H9 (cell line): ENCODE measurements around the gene WNT10A. TPM values are rescaled to one million over a fixed set of nuclear protein-coding genes. Genes with fewer than 3 reads are reported as not detected.

Experiments
- DNase-seq: peaks from one replicate; pipeline ENCODE4 v3.0.0-alpha.2; 2017
- H2AFZ ChIP-seq: one replicate; pipeline ENCODE4 v1.6.1; 2013; ENCODE audit warnings: mild to moderate bottlenecking, low read length, control low read depth, moderate library complexity
- H2AK5ac ChIP-seq: 2 replicates; pipeline ENCODE4 v1.6.1; 2013; ENCODE audit warnings: low read length, control low read depth, mixed read lengths; ENCODE audit not compliant: insufficient read length
- H2BK120ac ChIP-seq: one replicate; pipeline ENCODE4 v1.6.1; 2013; ENCODE audit warnings: low read depth, mild to moderate bottlenecking, low read length, control low read depth, inconsistent platforms; ENCODE audit not compliant: poor library complexity, severe bottlenecking
- H2BK12ac ChIP-seq: 2 replicates; pipeline ENCODE4 v1.6.1; 2013; ENCODE audit warnings: low read length, control low read depth, mixed read lengths, low read depth; ENCODE audit not compliant: insufficient read length
- H2BK15ac ChIP-seq: 2 replicates; pipeline ENCODE4 v1.6.1; 2013; ENCODE audit warnings: low read depth, low read length, control low read depth
- H2BK20ac ChIP-seq: one replicate; pipeline ENCODE4 v1.6.1; 2013; ENCODE audit warnings: low read depth, mild to moderate bottlenecking, low read length, control low read depth, inconsistent platforms; ENCODE audit not compliant: poor library complexity, severe bottlenecking
- H2BK5ac ChIP-seq: 2 replicates; pipeline ENCODE4 v1.6.1; 2013; ENCODE audit warnings: low read length, control low read depth, mixed read lengths; ENCODE audit not compliant: insufficient read length
- H3K14ac ChIP-seq: 2 replicates; pipeline ENCODE4 v1.6.1; 2013; ENCODE audit warnings: low read length, control low read depth; ENCODE audit not compliant: insufficient read depth
- H3K18ac ChIP-seq: 2 replicates; pipeline ENCODE4 v1.6.1; 2013; ENCODE audit warnings: low read depth, mild to moderate bottlenecking, mixed read lengths, low read length, control low read depth; ENCODE audit not compliant: insufficient read length
- H3K23ac ChIP-seq: 2 replicates; pipeline ENCODE4 v1.6.1; 2013; ENCODE audit warnings: low read length, control low read depth, mixed read lengths, low read depth; ENCODE audit not compliant: insufficient read length
- H3K23me2 ChIP-seq: 2 replicates; pipeline ENCODE4 v1.6.1; 2013; ENCODE audit warnings: low read depth, mild to moderate bottlenecking, mixed read lengths, low read length, control low read depth; ENCODE audit not compliant: insufficient read length, poor library complexity, severe bottlenecking
- H3K27ac ChIP-seq: 2 replicates; pipeline ENCODE4 v1.5.1; 2013; ENCODE audit warnings: low read length, control low read depth, mixed read lengths, low read depth; ENCODE audit not compliant: insufficient read length
- H3K27me3 ChIP-seq: 2 replicates; pipeline ENCODE4 v1.6.1; 2013; ENCODE audit warnings: low read length, control low read depth, inconsistent platforms; ENCODE audit not compliant: insufficient read depth
- H3K4ac ChIP-seq: 2 replicates; pipeline ENCODE4 v1.6.1; 2013; ENCODE audit warnings: low read depth, mild to moderate bottlenecking, control low read depth, inconsistent platforms, low read length, moderate library complexity
- H3K4me1 ChIP-seq: 2 replicates; pipeline ENCODE4 v1.6.1; 2013; ENCODE audit warnings: low read length, control low read depth, inconsistent platforms; ENCODE audit not compliant: insufficient read depth
- H3K4me2 ChIP-seq: 2 replicates; pipeline ENCODE4 v1.6.1; 2013; ENCODE audit warnings: low read length, control low read depth, mixed read lengths; ENCODE audit not compliant: insufficient read length, insufficient read depth
- H3K56ac ChIP-seq: 2 replicates; pipeline ENCODE4 v1.6.1; 2013; ENCODE audit warnings: low read depth, mild to moderate bottlenecking, mixed read lengths, low read length, control low read depth; ENCODE audit not compliant: insufficient read length
- H3K79me1 ChIP-seq: 2 replicates; pipeline ENCODE4 v1.6.1; 2013; ENCODE audit warnings: low read depth, mild to moderate bottlenecking, moderate library complexity, low read length, control low read depth, inconsistent platforms; ENCODE audit not compliant: insufficient read depth, poor library complexity, severe bottlenecking
- H3K79me2 ChIP-seq: 2 replicates; pipeline ENCODE4 v1.6.1; 2013; ENCODE audit warnings: low read length, control low read depth, inconsistent platforms; ENCODE audit not compliant: insufficient read depth
- H3K9ac ChIP-seq: 2 replicates; pipeline ENCODE4 v1.6.1; 2013; ENCODE audit warnings: low read length, control low read depth, mixed read lengths; ENCODE audit not compliant: insufficient read length; ENCODE audit errors: extremely low read depth
- H3K9me3 ChIP-seq: one replicate; pipeline ENCODE4 v1.6.1; 2013; ENCODE audit warnings: low read depth, low read length, inconsistent platforms; ENCODE audit not compliant: control insufficient read depth
- H3T11ph ChIP-seq: one replicate; pipeline ENCODE4 v1.6.1; 2013; ENCODE audit warnings: mild to moderate bottlenecking, low read length, control low read depth, inconsistent platforms
- H4K20me1 ChIP-seq: one replicate; pipeline ENCODE4 v1.6.1; 2013; ENCODE audit not compliant: control insufficient read depth, insufficient read length, insufficient read depth
- H4K5ac ChIP-seq: 2 replicates; pipeline ENCODE4 v1.6.1; 2013; ENCODE audit warnings: low read depth, mild to moderate bottlenecking, mixed read lengths, low read length, control low read depth; ENCODE audit not compliant: insufficient read length
- H4K8ac ChIP-seq: replicated peaks from 2 replicates; pipeline ENCODE4 v1.6.1; 2013; ENCODE audit warnings: low read length, control low read depth, mixed read lengths, low read depth; ENCODE audit not compliant: insufficient read length
- H4K91ac ChIP-seq: 2 replicates; pipeline ENCODE4 v1.6.1; 2013; ENCODE audit warnings: low read depth, mild to moderate bottlenecking, moderate library complexity, mixed read lengths, low read length, control low read depth; ENCODE audit not compliant: insufficient read length
- H3K27ac Mint-ChIP-seq, 3 experiments: 2 replicates in 2 of 3; 3 replicates in 1 of 3; pipeline ENCODE4 v1.8.0; 2020 to 2021; ENCODE audit warnings: mixed read lengths in 3 of 3, mild to moderate bottlenecking in 1 of 3, moderate library complexity in 1 of 3
- H3K27me3 Mint-ChIP-seq: 2 replicates; pipeline ENCODE4 v1.8.0; 2021; ENCODE audit warnings: low read depth, mild to moderate bottlenecking, moderate library complexity, mixed read lengths
- H3K36me3 Mint-ChIP-seq, 3 experiments: 2 replicates in 2 of 3; 3 replicates in 1 of 3; pipeline ENCODE4 v1.8.0; 2020 to 2021; ENCODE audit warnings: low read depth in 3 of 3, mixed read lengths in 3 of 3; ENCODE audit not compliant: insufficient read depth in 1 of 3
- H3K4me1 Mint-ChIP-seq, 2 experiments: 2 replicates each; pipeline ENCODE4 v1.8.0; 2020; ENCODE audit warnings: mixed read lengths in 2 of 2
- H3K4me3 Mint-ChIP-seq, 2 experiments: 2 replicates in 1 of 2; 3 replicates in 1 of 2; pipeline ENCODE4 v1.8.0; 2020 to 2021; ENCODE audit warnings: mild to moderate bottlenecking in 2 of 2, mixed read lengths in 2 of 2, moderate library complexity in 1 of 2
- H3K9me3 Mint-ChIP-seq, 2 experiments: 2 replicates in 1 of 2; 3 replicates in 1 of 2; pipeline ENCODE4 v1.8.0; 2020; ENCODE audit warnings: mild to moderate bottlenecking in 2 of 2, mixed read lengths in 2 of 2, moderate library complexity in 1 of 2
- WGBS: extraction: QIAGEN DNeasy Blood & Tissue Kit; methylation state at CpG from one replicate; pipeline ENCODE4 v1.1.7; 2013; ENCODE audit warnings: missing lambda C conversion rate, low lambda C conversion rate, mixed read lengths; ENCODE audit not compliant: insufficient read length; ENCODE audit errors: extremely low coverage; 5-methylcytosine and 5-hydroxymethylcytosine counted together
- total RNA-seq: library from RNA; stranded (reverse); gene quantifications from 2 replicates; pipeline ENCODE4 v1.2.1, GENCODE V29; 2021
- TF ChIP-seq, protein P1 (sequence below): fragments of 200-600 bp; sonication (generic); conservative IDR thresholded peaks from 3 replicates; pipeline ENCODE4 v1.8.0; 2021; ENCODE audit warnings: antibody characterized with exemption, mild to moderate bottlenecking

Gene WNT10A
- total RNA-seq, 1 experiment from 2014 or later: not detected

DNA sequence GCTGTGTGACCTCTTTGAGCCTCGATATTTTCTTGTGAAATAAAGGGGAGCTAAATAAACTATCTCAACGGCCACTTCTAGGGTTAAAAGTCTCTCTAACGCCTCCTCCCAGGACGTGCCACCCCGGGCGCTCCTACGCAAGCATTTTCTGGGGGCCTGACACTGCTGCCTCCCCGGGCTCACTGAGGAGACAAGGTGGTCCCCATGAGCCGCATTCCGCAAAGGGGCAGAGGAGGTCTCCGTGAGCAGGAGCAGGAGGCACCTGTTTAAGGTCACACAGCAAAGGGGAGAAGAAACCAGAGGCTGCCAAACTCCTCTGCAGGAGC, 913 bp upstream of the WNT10A start:
- Histone ChIP-seq H3K18ac (no peak overlapping the region), H3K9me3 (no peaks in the 10 kb centered on the region), H2AFZ (no peak overlapping the region), H4K20me1 (peaks cover 2% of the 10 kb centered on the region), H3K9ac (no peak overlapping the region), H2BK15ac (no peak overlapping the region), H3K4me1 (no peaks in the 10 kb centered on the region), H3K23ac (no peak overlapping the region), H2BK20ac (no peak overlapping the region), H4K91ac (no peak overlapping the region), H2BK120ac (no peak overlapping the region), H3K56ac (no peak overlapping the region), H3K14ac (no peak overlapping the region), H3K4ac (no peak overlapping the region), H3K27ac (no peak overlapping the region), H3K4me2 (peak overlapping the region; percentile 14), H2AK5ac (no peak overlapping the region), H4K5ac (no peak overlapping the region), H2BK12ac (no peak overlapping the region), H3K79me1 (no peaks in the 10 kb centered on the region), H3K23me2 (no peaks in the 10 kb centered on the region), H2BK5ac (no peak overlapping the region), H3K79me2 (no peaks in the 10 kb centered on the region), H3T11ph (no peak overlapping the region), H3K27me3 (peaks cover 90% of the 10 kb centered on the region), H4K8ac (no peak overlapping the region)
- Mint-ChIP-seq H3K4me1 (peaks cover 19 to 30% of the 10 kb centered on the region in 2 experiments), H3K4me3 (peak overlapping the region in 1 of 2 experiments; percentile 65; a peak in 3 of 5 replicates), H3K36me3 (no peaks in the 10 kb centered on the region; a peak in 1 of 7 replicates), H3K27ac (no peak overlapping the region), H3K27me3 (peaks cover 97% of the 10 kb centered on the region), H3K9me3 (peaks cover 2% of the 10 kb centered on the region in 2 experiments; a peak in 4 of 5 replicates)
- DNase-seq: no peak
- TF ChIP-seq, protein P1, sequence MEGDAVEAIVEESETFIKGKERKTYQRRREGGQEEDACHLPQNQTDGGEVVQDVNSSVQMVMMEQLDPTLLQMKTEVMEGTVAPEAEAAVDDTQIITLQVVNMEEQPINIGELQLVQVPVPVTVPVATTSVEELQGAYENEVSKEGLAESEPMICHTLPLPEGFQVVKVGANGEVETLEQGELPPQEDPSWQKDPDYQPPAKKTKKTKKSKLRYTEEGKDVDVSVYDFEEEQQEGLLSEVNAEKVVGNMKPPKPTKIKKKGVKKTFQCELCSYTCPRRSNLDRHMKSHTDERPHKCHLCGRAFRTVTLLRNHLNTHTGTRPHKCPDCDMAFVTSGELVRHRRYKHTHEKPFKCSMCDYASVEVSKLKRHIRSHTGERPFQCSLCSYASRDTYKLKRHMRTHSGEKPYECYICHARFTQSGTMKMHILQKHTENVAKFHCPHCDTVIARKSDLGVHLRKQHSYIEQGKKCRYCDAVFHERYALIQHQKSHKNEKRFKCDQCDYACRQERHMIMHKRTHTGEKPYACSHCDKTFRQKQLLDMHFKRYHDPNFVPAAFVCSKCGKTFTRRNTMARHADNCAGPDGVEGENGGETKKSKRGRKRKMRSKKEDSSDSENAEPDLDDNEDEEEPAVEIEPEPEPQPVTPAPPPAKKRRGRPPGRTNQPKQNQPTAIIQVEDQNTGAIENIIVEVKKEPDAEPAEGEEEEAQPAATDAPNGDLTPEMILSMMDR: no peak
- WGBS: no CpG with 5 or more reads among the region's 11 CpGs
